ENCODE measurements around the gene ZNF880. TPM values are rescaled to one million over a fixed set of nuclear protein-coding genes. Genes with fewer than 3 reads are reported as not detected.
"Not testable (repeated sequence)": the region's sequence is repeated elsewhere in the genome, so short reads cannot be mapped to it uniquely, and the experiment has no call there.

Gene ZNF880
- polyA plus RNA-seq (ENCODE audit: insufficient read length in 10 of 10): 10 to 100 TPM; 11.4 to 17.1 (median 15.3) TPM
- long read RNA-seq, donor 1, partial matches to known transcripts: 0 of 5 reads
- long read RNA-seq, donor 1, other reads (novel, unspliced or antisense): 0 of 5 reads
- long read RNA-seq, donor 2, partial matches to known transcripts: 0 of 1 reads
- long read RNA-seq, donor 2, other reads (novel, unspliced or antisense): 0 of 1 reads
- long read RNA-seq, donor 3: 0 reads
- long read RNA-seq, donor 4, partial matches to known transcripts: 0 of 3 reads
- long read RNA-seq, donor 4, other reads (novel, unspliced or antisense): 0 of 3 reads
- long read RNA-seq, donor 5, partial matches to known transcripts: 0 of 6 reads
- long read RNA-seq, donor 5, other reads (novel, unspliced or antisense): 0 of 6 reads
- long read RNA-seq, donor 6, partial matches to known transcripts: 0 of 5 reads
- long read RNA-seq, donor 6, other reads (novel, unspliced or antisense): 0 of 5 reads
- long read RNA-seq, donor 7, partial matches to known transcripts: 0 of 4 reads
- long read RNA-seq, donor 7, other reads (novel, unspliced or antisense): 0 of 4 reads
- long read RNA-seq, donor 8, partial matches to known transcripts: 0 of 2 reads
- long read RNA-seq, donor 8, other reads (novel, unspliced or antisense): 0 of 2 reads
- long read RNA-seq, donor 9, partial matches to known transcripts: 0 of 2 reads
- long read RNA-seq, donor 9, other reads (novel, unspliced or antisense): 0 of 2 reads

GRCh38 chr19:52369559-52370340 lies at the start of gene ZNF880:
ZNF880 (plus strand) TSS chr19:52369923; CDS start chr19:52369966, 43 bp downstream.
- DNase-seq: peak; percentile 95 to 98 (median 97)

GRCh38 chr19:52322429-52322828 lies 47.3 kb upstream of the ZNF880 start:
- no peak for DNase-seq

DNA sequence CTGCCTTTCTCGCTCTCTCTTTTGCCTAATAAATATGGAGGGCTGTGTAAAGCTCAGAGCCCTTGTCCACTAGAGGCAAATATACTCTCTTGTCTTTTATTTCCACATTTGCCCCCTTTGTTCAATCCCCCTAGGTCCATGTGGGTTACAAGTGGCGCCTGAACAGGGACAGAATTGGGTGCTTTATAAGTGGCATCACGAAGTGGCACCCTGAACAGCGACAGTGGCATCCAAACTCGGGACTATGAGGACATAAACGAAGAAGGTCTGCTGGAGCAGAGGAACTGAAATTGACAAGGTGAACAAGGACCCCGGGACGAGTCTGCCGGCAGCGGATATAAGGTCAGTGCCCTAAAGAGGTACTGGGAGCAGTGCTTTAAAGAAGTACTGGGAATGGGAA lies 38.0 kb upstream of the ZNF880 start:
- peak in 1 of 3 donors; percentile 11 for DNase-seq

DNA sequence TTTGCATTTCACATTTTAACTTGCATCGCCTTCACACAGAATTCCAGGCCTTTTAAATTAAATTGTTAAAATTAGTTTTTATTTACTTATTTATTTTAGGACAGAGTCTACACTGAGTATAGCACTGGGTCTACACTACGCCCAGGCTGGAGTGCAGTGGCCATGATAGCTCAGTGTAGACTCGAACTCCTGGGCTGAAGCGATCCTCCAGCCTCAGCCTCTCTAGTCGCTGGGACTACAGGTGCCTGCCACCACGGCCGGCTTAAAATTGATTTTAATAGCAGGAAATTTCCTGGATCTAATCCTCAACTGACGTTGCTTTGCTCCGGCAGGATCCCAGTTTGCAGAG lies 34.0 kb upstream of the ZNF880 start:
- no peak for DNase-seq

GRCh38 chr19:52336117-52336790 lies 33.5 kb upstream of the ZNF880 start, which contains the start of gene ZNF610:
ZNF610 (plus strand) TSS chr19:52336243; CDS start chr19:52349173, 12,930 bp downstream.
- DNase-seq: peak; percentile 81 to 95 (median 92)

DNA sequence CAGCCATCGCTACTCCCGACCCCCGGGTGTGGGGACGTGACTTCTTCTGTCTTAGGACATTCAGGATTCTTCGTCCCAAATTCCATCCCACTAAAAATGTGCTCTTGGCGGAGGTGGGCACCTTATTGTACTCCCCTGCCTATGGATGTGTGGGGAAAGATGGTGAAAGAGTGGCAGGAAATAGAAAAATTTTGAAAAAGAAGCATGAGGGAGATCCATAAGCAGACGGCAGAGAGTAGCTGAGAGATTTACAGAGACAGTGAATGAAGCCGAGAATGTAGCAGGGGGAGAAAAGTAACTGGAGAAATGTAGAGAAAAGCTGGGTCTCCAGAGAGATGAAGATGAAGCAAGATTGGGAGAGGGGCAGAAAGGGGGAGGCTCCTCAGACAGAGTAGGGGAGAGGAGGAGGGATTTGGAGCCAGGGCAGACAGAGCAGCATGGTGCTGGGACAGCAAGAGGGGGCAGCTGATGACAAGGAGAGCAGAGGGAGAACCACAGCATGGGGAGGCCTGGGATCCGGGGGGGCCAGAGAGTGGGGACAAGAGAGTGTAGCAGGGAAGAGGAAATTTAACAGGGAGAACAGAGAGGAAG lies 32.8 kb upstream of the ZNF880 start:
- DNase-seq: peak in 2 of 3 donors; percentile 17 to 53

GRCh38 chr19:52339022-52339421 lies 30.7 kb upstream of the ZNF880 start:
- DNase-seq: not testable (repeated sequence)

GRCh38 chr19:52343548-52343947 lies 26.2 kb upstream of the ZNF880 start:
- DNase-seq: peak; percentile 20 to 69 (median 52)

DNA sequence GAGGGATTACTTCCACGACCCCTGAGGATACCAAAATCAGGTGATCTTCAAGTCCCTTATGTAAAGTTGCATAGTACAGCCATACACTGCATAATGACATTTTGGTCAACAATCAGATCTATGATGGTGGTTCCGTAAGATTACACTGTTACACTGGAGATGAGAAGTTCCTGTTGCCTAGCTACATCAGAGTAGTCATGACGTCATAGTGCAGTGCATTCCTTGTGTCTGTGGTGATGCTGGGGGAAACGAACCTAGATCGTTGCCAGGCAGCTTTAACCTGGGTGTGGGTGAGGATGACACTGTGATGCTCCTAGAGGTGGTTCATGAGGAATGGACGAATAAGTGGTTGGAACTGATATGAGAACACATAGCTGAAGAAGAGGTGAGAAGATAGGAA lies 24.6 kb upstream of the ZNF880 start:
- no peak for DNase-seq

GRCh38 chr19:52351512-52351911 lies 18.2 kb upstream of the ZNF880 start:
- no peak for DNase-seq

GRCh38 chr19:52366414-52366824 lies 3.3 kb upstream of the ZNF880 start:
- no peak for DNase-seq

- no peak for DNase-seq
Observed at GRCh38 chr19:52370341-52370710, 603 bp downstream of the ZNF880 start.

DNA sequence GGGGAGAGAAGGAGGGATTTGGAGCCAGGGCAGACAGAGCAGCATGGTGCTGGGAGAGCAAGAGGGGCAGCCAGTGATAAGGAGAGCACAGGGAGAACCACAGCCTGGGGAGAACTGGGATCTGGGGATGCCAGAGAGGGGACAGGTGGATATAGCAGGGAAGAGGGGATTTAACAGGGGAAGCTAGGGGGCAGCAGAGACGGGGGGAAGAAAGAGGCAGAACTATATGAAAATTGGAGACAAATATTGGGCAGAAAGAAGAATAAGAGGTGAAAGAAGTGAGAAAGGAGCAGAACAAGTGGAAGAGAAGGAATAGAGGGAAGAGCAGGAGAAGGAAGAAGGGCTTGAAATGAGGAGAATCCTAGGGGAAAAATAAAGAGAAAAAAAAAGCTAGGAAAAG lies 21.4 kb downstream of the ZNF880 start:
- DNase-seq: no peak

- peak; percentile 95 to 98 (median 96) for DNase-seq
Observed at GRCh38 chr19:52397310-52398080, 27.8 kb downstream of the ZNF880 start, which contains the start of gene ZNF528. ZNF528 (plus strand) TSS chr19:52397849; CDS start chr19:52402014, 4,165 bp downstream.

GRCh38 chr19:52398081-52398441 lies 28.3 kb downstream of the ZNF880 start:
- no peak for DNase-seq

DNA sequence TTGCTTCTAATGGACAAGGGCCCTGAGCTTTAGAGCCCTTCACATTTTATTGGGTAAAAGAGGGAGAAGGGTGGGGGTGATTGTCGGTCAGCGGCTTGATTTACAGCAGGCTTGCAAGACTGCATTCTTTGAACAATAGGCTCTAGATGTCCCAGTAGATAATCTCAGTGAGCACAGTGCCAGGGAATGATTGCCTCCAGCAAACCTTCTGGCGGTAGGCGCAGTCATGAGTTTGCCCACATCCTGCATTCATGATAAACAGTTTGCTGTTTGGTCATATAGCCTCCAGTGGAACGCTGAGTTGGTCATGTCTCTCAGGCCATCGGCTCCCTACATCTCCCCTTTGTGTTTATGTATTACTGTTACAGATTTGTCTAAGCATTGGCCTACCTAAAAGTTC lies 40.6 kb downstream of the ZNF880 start:
- DNase-seq: no peak

GRCh38 chr19:52415711-52416110 lies 46.0 kb downstream of the ZNF880 start:
- no peak for DNase-seq

DNA sequence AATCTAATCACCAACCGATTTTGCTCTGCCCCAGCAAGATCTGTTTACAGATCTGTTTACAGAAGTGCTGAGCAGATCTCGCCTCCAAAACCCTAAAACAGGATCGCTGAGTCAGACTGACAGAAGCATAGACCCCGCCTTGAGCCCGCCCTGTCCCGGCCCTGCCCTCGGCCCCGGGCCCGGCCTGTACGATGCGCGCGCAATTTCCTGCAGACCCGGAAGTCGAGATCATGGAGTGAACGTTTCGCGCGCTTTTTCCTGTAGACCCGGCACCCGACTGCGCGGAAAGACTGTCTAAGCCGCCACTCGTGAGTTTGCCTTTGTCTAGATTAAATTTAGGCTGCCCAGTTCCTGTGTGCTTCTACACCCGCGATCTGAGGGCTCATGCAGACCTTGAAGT lies 59.2 kb downstream of the ZNF880 start, which contains the start of gene ZNF534:
TSS of gene ZNF534 (plus strand) at position 212 of the 400 bp plus-strand sequence. CDS start 2,327 bp downstream, outside the sequence.
- no peak for DNase-seq
